CD4-positive, alpha-beta T cell treated with Interferon gamma for 1 hour (primary cell): ENCODE measurements around the gene KCNC2.

Experiments
- DNase-seq: peaks from one replicate; pipeline ENCODE4 v3.0.0-alpha.2; 2020

KCNC2 gene

DNA sequence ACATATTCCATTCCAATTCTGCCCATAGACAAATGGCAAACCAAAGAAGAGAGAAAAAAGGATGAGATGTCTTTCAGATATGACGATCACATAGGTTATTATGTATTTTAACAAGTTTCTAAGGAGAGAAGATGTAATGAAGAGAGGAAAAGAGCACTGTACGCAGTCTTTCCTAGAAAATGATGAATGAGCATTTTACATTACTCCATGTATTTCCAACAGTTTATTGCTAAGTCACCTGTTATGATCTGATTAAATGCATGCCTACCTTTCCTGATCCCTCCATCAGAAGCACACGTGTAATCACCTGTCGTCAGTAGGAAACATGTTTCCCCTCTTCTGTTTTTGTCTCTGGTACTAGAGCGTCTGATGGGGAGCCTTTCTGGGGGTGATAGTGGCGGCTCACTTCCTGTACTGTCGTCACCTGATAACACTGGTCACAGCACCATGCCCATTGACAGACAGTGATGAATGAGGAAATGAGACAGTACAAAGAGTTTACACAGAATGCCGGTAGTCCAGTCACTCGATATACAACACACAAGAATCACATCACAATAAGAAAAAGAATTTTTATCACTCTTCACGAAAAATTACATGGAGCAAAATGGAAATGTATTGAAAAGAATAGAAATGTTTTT is 161.6 kb downstream of the KCNC2 start:
- DNase-seq = no peak

DNA sequence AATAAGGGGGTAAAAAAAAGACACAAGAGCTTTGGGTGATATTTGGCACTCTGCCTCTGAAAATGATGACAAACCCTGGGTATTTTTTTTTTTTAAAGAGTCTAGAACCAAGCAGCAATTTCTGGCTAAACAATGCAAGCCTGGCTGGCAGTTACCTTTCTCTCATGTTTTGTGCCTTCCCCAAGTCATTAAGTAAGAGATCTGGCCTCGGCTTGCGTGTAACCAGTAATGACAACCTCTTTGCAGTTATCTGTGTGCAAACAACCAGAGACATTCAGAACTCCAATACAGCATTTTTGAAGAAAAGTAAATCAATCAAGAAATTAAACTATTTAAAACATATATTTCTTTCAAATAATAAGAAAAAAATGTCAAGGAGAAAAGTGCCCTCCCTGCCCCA is 167.5 kb downstream of the KCNC2 start:
- DNase-seq = no peak

DNA sequence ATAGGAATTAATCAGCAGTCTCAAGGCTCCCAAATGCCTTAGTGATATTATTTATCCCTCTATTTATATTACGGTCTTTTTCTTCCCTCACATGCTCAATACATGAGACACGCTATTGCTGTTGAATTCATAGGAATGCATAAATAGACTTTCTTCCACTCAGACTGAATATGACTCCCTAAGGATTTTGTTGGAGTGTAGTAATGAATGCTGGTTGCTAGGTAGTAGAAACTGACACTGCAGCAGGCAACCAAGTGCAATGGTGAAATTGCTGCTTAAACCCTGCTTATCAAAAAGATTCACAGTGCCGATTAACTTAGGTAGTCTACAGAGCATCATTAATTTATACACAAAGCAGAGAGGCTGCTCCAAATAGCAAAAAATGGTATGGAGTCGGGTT is 168.2 kb downstream of the KCNC2 start:
- no peak for DNase-seq

DNA sequence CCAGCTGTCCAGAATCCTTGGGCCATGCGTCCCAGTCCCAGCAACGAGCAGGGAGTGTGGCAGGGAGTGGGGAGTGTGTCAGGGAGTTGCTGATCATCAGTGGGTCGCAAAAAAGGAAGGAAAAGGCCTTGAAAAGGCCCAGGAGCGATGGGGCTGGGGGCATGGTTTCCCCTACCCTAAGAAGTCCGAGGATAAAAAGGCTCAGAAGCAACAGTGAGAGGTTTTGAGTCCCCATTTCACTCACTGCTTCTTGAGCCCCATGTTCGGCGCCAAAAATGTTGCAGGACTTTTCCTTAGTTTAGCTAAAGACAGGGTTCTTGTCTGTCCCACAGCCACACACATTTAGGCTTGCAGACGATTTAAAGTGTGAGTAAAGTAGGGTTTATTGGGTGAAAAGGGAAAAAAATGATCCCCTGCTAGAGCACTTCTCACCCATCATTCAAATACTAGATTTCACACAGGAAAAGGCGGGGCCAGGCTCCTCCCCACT is 189.5 kb downstream of the KCNC2 start:
- DNase-seq = no peak

DNA sequence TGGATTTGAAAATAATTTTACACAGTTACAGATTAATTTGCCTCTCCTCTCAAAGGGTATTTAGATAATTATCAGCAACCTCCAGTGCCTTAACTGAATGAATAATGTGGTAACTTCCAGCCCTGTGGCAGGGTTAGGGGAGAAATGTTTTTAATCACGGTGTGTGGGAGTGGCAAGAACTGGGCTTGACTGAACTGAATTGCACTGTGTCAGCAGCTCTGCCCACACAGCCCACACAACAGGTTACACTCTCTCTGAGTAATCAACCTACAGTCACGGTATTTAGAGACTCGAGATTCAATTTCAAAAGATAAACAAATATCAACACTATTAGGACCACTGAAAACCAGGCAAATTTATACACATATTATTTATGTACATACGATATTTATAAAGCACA is 198.5 kb downstream of the KCNC2 start:
- DNase-seq = no peak

DNA sequence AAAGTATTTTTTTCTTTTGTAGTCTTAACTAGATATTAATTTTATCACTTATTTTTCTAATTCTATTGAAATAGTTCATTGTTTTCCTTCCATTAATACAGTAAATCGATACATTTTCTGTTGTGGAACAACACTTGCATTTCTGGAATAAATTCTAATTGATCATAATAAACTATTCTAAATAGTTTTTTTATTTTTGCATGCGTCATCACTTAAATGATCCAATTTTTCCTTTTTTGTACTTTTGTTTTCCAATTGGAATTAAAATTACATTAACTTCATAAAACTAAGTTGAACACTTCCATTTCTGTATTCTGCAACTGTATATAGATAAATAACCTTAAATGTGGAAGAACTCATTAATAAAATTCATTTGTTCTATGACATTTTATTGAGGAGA is 202.5 kb downstream of the KCNC2 start:
- no peak for DNase-seq

DNA sequence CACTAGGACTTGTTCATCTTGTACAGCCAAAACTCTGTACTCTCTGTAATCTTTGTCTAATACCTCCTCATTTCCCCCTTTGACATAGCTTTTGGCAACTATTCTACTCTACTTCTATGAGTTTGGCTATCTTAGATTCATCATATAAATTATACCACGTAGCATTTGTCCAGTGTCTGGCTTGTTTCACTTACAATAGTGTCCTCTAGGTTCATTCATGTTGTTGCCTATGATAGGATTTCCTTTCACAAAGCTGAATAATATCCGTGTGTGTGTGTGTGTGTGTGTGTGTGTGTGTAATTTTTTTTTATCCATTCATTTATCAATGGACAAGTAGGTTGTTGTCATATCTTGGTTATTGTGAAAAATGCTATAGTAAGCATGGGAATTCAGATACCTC is 209.5 kb downstream of the KCNC2 start:
- DNase-seq = no peak

DNA sequence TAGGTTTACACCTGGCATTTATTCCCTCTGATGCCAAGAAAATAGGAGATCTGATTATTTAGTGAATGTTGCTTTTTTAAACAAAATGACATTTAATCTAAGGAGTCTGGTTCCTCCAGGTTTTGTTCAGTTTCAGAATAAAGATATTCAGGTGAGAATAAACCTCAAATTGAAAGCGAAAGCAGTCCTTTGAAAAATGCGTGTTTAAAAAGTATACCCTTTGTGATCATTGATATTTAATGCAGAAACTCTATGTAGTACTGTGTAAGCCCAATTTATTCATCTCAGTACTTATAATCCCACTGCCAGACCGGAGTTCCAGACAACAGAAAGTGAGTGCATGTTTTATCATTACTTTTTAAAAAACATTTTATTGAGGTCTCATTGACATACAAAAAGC is 210.2 kb downstream of the KCNC2 start:
- no peak for DNase-seq
